HEK293T (cell line): ENCODE measurements around the gene LIPC.

Experiments used
- CTCF ChIA-PET: fragments of 350-600 bp; formaldehyde crosslinking; extraction: SDS; loops from one replicate; lab custom pipeline; 2021; ENCODE audit warnings: antibody characterized with exemption, inconsistent platforms; lab: Yijun Ruan, JAX
- POLR2A ChIA-PET: fragments of 350-600 bp; formaldehyde crosslinking; extraction: SDS; loops from one replicate; lab custom pipeline; 2020; ENCODE audit warnings: antibody characterized with exemption, inconsistent platforms; lab: Yijun Ruan, JAX
- DNase-seq: peaks from one replicate; pipeline ENCODE4 v3.0.0; 2012; ENCODE audit warnings: mixed read lengths; ENCODE audit errors: extremely low spot score
- ARNT ChIP-seq: fragments of 450-650 bp; IDR thresholded peaks from 2 replicates; pipeline ENCODE4 v1.6.1; 2017; ENCODE audit warnings: mild to moderate bottlenecking
- BHLHE40 ChIP-seq: fragments of 450-650 bp; IDR thresholded peaks from 2 replicates; pipeline ENCODE4 v1.6.1; 2016; ENCODE audit warnings: mild to moderate bottlenecking, moderate library complexity, borderline replicate concordance
- CTBP1 ChIP-seq: fragments of 450-650 bp; IDR thresholded peaks from 2 replicates; pipeline ENCODE4 v1.6.1; 2016; ENCODE audit warnings: borderline replicate concordance
- ELF4 ChIP-seq: fragments of 450-650 bp; IDR thresholded peaks from 2 replicates; pipeline ENCODE4 v1.6.1; 2017; ENCODE audit warnings: antibody characterized with exemption
- FOXA1 ChIP-seq: fragments of 450-650 bp; IDR thresholded peaks from 2 replicates; pipeline ENCODE4 v1.6.1; 2016; ENCODE audit warnings: mild to moderate bottlenecking
- FOXK2 ChIP-seq: fragments of 450-650 bp; IDR thresholded peaks from 2 replicates; pipeline ENCODE4 v1.6.1; 2016; ENCODE audit warnings: mild to moderate bottlenecking
- FOXM1 ChIP-seq: fragments of 450-650 bp; IDR thresholded peaks from 2 replicates; pipeline ENCODE4 v1.6.1; 2017; ENCODE audit warnings: mild to moderate bottlenecking, borderline replicate concordance
- HDGF ChIP-seq: fragments of 450-650 bp; IDR thresholded peaks from 2 replicates; pipeline ENCODE4 v1.6.1; 2017; ENCODE audit warnings: antibody characterized with exemption, borderline replicate concordance
- L3MBTL2 ChIP-seq: fragments of 450-650 bp; conservative IDR thresholded peaks from 2 replicates; pipeline ENCODE4 v1.6.1; 2016; ENCODE audit warnings: mild to moderate bottlenecking
- LEF1 ChIP-seq: fragments of 450-650 bp; IDR thresholded peaks from 2 replicates; pipeline ENCODE4 v1.6.1; 2017; ENCODE audit warnings: mild to moderate bottlenecking, borderline replicate concordance
- NFRKB ChIP-seq: fragments of 450-650 bp; IDR thresholded peaks from 2 replicates; pipeline ENCODE4 v1.6.1; 2016; ENCODE audit warnings: mild to moderate bottlenecking, moderate library complexity
- SP1 ChIP-seq: fragments of 450-650 bp; IDR thresholded peaks from 2 replicates; pipeline ENCODE4 v1.6.1; 2017
- SUZ12 ChIP-seq: fragments of 450-650 bp; IDR thresholded peaks from 2 replicates; pipeline ENCODE4 v1.6.1; 2016; ENCODE audit warnings: mild to moderate bottlenecking
- TARDBP ChIP-seq: fragments of 450-650 bp; IDR thresholded peaks from 2 replicates; pipeline ENCODE4 v1.6.1; 2016
- ZNF384 ChIP-seq: fragments of 450-650 bp; IDR thresholded peaks from 2 replicates; pipeline ENCODE4 v1.6.1; 2016
- TF ChIP-seq, protein P1 (sequence below): fragments of 450-650 bp; IDR thresholded peaks from 2 replicates; pipeline ENCODE4 v1.6.1; 2016

LIPC gene

DNA sequence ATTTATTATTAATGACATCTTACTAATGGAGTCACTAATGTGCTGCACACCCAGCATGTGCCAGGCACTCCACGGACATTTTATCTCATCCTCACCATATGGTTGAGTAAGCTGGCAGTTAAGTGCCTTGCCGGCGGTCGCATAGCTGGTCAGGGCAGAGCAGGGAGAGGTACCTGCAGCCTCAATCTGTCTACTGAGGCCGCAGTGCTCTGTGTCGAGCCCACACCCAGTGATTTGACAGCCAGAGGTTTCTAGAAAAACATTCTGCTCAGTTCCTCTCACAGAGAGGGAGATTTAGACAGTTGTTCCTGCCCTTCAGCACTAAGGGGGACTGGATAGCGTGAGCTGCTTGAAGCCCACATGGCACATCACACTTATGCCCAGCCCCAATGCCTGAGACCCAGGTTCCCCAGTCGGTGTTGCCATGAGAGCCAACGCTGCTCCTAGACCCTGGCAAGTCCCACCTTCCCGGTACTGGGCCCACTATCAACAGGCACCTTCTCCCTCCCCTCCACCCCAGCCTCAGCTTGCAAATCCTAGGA is 2.6 kb downstream of the LIPC start:
- CTCF ChIA-PET: no interaction called here
- POLR2A ChIA-PET: no interaction called here
- no peak for DNase-seq
- no peak for TF ChIP-seq L3MBTL2
- TF ChIP-seq CTBP1: no peak
- no peak for TF ChIP-seq SUZ12
- TF ChIP-seq, protein P1, sequence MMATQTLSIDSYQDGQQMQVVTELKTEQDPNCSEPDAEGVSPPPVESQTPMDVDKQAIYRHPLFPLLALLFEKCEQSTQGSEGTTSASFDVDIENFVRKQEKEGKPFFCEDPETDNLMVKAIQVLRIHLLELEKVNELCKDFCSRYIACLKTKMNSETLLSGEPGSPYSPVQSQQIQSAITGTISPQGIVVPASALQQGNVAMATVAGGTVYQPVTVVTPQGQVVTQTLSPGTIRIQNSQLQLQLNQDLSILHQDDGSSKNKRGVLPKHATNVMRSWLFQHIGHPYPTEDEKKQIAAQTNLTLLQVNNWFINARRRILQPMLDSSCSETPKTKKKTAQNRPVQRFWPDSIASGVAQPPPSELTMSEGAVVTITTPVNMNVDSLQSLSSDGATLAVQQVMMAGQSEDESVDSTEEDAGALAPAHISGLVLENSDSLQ: no peak
- TF ChIP-seq LEF1: no peak
- no peak for TF ChIP-seq HDGF
- no peak for TF ChIP-seq FOXK2
- TF ChIP-seq ELF4: no peak
- no peak for TF ChIP-seq FOXA1
- TF ChIP-seq TARDBP: no peak
- no peak for TF ChIP-seq BHLHE40
- no peak for TF ChIP-seq NFRKB
- no peak for TF ChIP-seq SP1
- no peak for TF ChIP-seq ARNT

DNA sequence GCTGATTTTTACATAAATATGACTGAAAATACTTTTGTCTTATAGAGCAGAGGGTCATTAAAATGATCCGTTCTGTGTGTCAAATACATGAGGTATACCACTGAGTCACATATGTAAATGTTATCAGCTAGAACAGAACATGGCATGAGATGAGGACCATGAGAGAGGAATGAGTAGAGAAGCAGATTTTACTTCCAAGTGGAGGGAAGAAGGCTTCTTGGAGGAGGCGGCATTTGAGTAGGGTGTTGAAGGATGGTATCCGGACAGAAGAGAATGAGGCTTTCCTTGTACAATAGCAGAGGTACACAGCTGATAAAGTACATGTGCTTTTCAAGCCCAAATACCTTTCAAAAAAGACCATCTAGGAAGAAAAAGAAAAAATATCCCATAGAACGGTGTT is 4.8 kb downstream of the LIPC start:
- ChIA-PET CTCF (no interaction called here), POLR2A (no interaction called here)
- TF ChIP-seq LEF1: no peak
- no peak for TF ChIP-seq HDGF
- no peak for TF ChIP-seq FOXA1
- TF ChIP-seq, protein P1: no peak
- no peak for TF ChIP-seq BHLHE40
- DNase-seq: no peak

DNA sequence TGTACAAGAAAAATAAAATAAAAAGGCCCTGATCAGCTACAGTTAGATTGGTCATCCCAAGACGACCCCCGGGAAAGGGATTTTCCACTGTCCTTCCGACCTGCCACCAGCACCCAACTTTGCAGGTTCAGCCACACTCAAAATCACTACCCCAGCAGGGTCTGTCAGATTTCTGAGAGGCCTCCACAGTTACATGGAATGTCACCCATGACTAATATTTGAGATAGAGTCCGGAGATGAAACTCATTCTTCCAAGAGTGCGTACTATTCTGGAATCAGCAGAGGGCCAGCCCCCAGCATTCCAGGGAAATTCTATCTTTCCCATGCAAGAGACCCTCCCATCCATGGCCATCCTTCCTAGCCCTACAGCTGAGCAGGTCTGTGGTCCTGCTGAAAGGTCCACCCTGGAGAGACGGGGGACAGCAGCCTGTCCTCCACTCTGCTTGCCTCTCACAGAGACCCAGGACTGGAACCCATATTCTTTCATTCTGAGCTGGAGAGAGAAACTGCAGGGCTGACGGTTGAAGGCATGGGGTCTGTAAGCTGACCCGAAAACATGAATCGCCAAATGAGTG is 5.8 kb downstream of the LIPC start:
- POLR2A ChIA-PET: no interaction called here
- DNase-seq: no peak
- TF ChIP-seq ELF4: no peak
- no peak for TF ChIP-seq FOXK2
- no peak for TF ChIP-seq SUZ12
- TF ChIP-seq, protein P1: no peak
- no peak for TF ChIP-seq NFRKB
- CTCF ChIA-PET: interaction anchor here (0.6 to 0.7 kb wide), 2 partner anchors 102 to 242 kb away, joined by 3 to 4 read pairs; no protein-coding TSS in a partner anchor

DNA sequence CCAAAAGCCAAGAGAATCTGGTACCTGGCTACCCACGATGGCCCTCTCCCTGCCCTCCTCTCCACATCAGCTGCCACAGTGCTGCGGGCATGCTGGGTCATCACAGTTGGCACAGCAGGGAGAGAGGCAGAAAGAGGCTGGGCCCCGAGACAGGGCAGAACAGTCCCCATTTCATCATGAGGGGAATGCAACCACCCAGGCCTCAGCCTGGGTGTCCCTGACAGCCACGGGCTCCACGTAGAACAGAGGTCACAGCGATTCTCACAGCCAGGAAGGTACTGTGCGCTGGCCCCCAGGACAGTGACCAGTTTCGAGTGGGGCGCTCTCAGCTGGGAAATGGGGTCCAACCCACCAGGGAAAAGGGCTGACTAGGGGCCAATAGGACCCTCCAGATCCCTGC is 6.3 kb downstream of the LIPC start:
- TF ChIP-seq FOXA1 (no peak), FOXK2 (no peak), ELF4 (no peak), ZNF384 (no peak), SP1 (no peak), NFRKB (no peak)
- ChIA-PET CTCF (no interaction called here), POLR2A (no interaction called here)
- no peak for DNase-seq

DNA sequence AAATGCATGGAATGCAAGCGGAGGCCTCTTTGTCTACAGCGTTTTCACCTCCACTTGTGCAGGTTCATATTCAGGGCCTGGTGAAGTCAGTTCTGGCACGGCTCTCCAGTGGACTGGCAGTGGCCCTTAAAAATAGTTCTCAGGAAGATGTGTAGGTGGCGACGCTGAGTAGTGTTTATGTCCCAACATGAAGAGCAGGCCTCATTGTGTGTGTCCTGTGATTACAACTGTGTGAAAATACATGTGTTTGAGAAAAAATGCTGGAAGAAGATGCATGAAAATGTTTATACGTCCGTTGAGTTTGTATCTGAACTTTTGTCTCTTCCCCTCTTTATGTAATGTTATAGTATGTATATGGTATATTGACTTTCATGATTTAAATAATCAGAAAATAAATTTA is 7.2 kb downstream of the LIPC start:
- CTCF ChIA-PET: no interaction called here
- peak; percentile 38 for DNase-seq
- POLR2A ChIA-PET: no interaction called here
- no peak for TF ChIP-seq SP1
- no peak for TF ChIP-seq ELF4
- TF ChIP-seq ZNF384: no peak
- no peak for TF ChIP-seq TARDBP
- TF ChIP-seq FOXM1: no peak
- TF ChIP-seq LEF1: no peak
- no peak for TF ChIP-seq NFRKB
- TF ChIP-seq BHLHE40: no peak
- TF ChIP-seq, protein P1: no peak
- TF ChIP-seq L3MBTL2: no peak
- no peak for TF ChIP-seq CTBP1
- no peak for TF ChIP-seq FOXA1
- TF ChIP-seq SUZ12: no peak
- TF ChIP-seq ARNT: no peak

DNA sequence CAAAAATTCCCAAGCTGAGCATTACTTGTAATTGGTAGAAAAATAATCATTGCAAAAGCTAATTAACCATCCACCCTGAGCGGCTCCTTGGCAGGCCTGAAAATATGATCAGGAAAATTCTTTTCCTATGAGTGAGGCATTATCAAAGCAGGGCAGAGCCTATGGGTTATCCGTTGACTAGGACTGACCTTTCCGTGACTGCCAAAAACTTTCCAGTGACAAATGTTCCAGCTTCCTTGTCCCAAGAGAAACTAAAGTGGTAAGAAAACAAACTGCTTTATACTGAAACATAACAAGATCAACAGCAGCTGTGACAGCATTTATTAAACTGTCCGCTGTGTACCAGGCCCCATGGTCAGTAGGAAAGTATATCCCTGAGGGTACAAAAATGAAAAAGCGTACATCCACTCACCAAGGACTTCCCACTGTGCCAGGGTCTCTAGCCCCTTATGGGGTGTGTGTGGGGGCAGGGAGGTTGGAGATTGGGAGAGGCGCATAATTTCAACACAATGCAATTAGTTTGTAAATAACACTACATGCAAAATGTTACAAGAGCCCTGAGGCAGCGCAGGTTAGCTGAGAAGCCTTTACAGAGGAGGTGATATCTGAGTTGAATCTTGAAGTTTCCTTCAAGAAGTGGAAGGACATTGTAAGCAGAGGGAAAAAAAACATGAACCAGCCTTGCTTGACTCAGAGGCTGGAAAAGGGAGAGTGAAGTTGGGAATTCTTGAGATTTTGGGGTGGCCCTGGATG is 8.5 kb downstream of the LIPC start:
- POLR2A ChIA-PET: no interaction called here
- no peak for TF ChIP-seq FOXA1
- no peak for TF ChIP-seq FOXM1
- TF ChIP-seq, protein P1: no peak
- TF ChIP-seq SP1: no peak
- no peak for TF ChIP-seq SUZ12
- TF ChIP-seq ARNT: no peak
- TF ChIP-seq BHLHE40: no peak
- no peak for TF ChIP-seq FOXK2
- no peak for TF ChIP-seq ZNF384
- TF ChIP-seq ELF4: no peak
- TF ChIP-seq TARDBP: no peak
- TF ChIP-seq L3MBTL2: no peak
- no peak for TF ChIP-seq LEF1
- TF ChIP-seq HDGF: no peak
- no peak for TF ChIP-seq NFRKB
- no peak for TF ChIP-seq CTBP1
- DNase-seq: no peak
- CTCF ChIA-PET: no interaction called here
